GM21717 (cell line): ENCODE results near the gene UNC13B.

ENCODE experiments used
- ATAC-seq: cut with Tn5 transposase; IDR thresholded peaks from one replicate; pipeline ENCODE4 v1.9.1; 2021; ENCODE audit warnings: mild to moderate bottlenecking, moderate library complexity; ENCODE audit not compliant: unreplicated experiment

The UNC13B gene

GRCh38 chr9:35272989-35273388 lies 111.2 kb downstream of the UNC13B start:
- ATAC-seq = no peak

GRCh38 chr9:35273591-35273990 lies 111.8 kb downstream of the UNC13B start:
- no peak for ATAC-seq

- no peak for ATAC-seq
These were observed 113.2 kb downstream of the UNC13B start for GRCh38 chr9:35274993-35275392.

- ATAC-seq = no peak
These were observed 115.3 kb downstream of the UNC13B start for GRCh38 chr9:35277171-35277520.

GRCh38 chr9:35277628-35278359 lies 116.0 kb downstream of the UNC13B start:
- no peak for ATAC-seq

- no peak for ATAC-seq
These were observed 118.1 kb downstream of the UNC13B start for GRCh38 chr9:35279946-35280345.

GRCh38 chr9:35280399-35280798 lies 118.6 kb downstream of the UNC13B start:
- ATAC-seq = no peak

GRCh38 chr9:35285731-35286130 lies 123.9 kb downstream of the UNC13B start:
- no peak for ATAC-seq

- ATAC-seq = no peak
These were observed 124.6 kb downstream of the UNC13B start for GRCh38 chr9:35286381-35286780.

- ATAC-seq = no peak
These were observed 126.3 kb downstream of the UNC13B start for GRCh38 chr9:35287987-35288632.

GRCh38 chr9:35288778-35289177 lies 127.0 kb downstream of the UNC13B start:
- ATAC-seq = no peak

- ATAC-seq = no peak
These were observed 131.7 kb downstream of the UNC13B start for GRCh38 chr9:35293376-35293964.

- no peak for ATAC-seq
These were observed 132.3 kb downstream of the UNC13B start for GRCh38 chr9:35294066-35294465.

- no peak for ATAC-seq
These were observed 132.7 kb downstream of the UNC13B start for GRCh38 chr9:35294556-35294955.

GRCh38 chr9:35295369-35296036 lies 133.7 kb downstream of the UNC13B start:
- no peak for ATAC-seq

- ATAC-seq = no peak
These were observed 141.8 kb downstream of the UNC13B start for GRCh38 chr9:35303567-35303966.

- no peak for ATAC-seq
These were observed 144.5 kb downstream of the UNC13B start for GRCh38 chr9:35306283-35306682.

- ATAC-seq = no peak
These were observed 146.5 kb downstream of the UNC13B start for GRCh38 chr9:35308316-35308715.

- ATAC-seq = no peak
These were observed 150.3 kb downstream of the UNC13B start for GRCh38 chr9:35311891-35312639.

GRCh38 chr9:35313460-35313859 lies 151.7 kb downstream of the UNC13B start:
- no peak for ATAC-seq

- ATAC-seq = no peak
These were observed 152.1 kb downstream of the UNC13B start for GRCh38 chr9:35313916-35314315.
